Loucy (cell line): ENCODE measurements around the gene FES.

ENCODE experiments used
- EZH2phosphoT487 ChIP-seq: fragments of 200-600 bp; IDR thresholded peaks from 2 replicates; pipeline ENCODE4 v1.6.1; 2018; ENCODE audit warnings: antibody characterized with exemption, mild to moderate bottlenecking, moderate library complexity, borderline replicate concordance
- TF ChIP-seq, protein P1 (sequence below): fragments of 200-600 bp; sonication (generic); conservative IDR thresholded peaks from 2 replicates; pipeline ENCODE4 v1.5.1; 2014; ENCODE audit warnings: mild to moderate bottlenecking, antibody characterized with exemption, low read length

- TF ChIP-seq, protein P1, sequence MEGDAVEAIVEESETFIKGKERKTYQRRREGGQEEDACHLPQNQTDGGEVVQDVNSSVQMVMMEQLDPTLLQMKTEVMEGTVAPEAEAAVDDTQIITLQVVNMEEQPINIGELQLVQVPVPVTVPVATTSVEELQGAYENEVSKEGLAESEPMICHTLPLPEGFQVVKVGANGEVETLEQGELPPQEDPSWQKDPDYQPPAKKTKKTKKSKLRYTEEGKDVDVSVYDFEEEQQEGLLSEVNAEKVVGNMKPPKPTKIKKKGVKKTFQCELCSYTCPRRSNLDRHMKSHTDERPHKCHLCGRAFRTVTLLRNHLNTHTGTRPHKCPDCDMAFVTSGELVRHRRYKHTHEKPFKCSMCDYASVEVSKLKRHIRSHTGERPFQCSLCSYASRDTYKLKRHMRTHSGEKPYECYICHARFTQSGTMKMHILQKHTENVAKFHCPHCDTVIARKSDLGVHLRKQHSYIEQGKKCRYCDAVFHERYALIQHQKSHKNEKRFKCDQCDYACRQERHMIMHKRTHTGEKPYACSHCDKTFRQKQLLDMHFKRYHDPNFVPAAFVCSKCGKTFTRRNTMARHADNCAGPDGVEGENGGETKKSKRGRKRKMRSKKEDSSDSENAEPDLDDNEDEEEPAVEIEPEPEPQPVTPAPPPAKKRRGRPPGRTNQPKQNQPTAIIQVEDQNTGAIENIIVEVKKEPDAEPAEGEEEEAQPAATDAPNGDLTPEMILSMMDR: no peak
- TF ChIP-seq EZH2phosphoT487: no peak
Observed at GRCh38 chr15:90911302-90911623, 27.0 kb downstream of the FES start.
